BLaER1 (cell line): ENCODE results near the gene CHAT.
A peak's percentile ranks its signal among the peaks of the same experiment; 100 is the strongest.

ENCODE experiments used
- H3K27ac ChIP-seq: shearing (Covaris generic); formaldehyde crosslinking; 2 replicates; pipeline ENCODE4 v1.8.1; 2022
- H3K27me3 ChIP-seq: shearing (Covaris generic); formaldehyde crosslinking; 2 replicates; pipeline ENCODE4 v1.8.1; 2022
- H3K36me3 ChIP-seq: shearing (Covaris generic); formaldehyde crosslinking; 2 replicates; pipeline ENCODE4 v1.8.1; 2022
- H3K4me1 ChIP-seq: shearing (Covaris generic); formaldehyde crosslinking; 2 replicates; pipeline ENCODE4 v1.8.1; 2022
- H3K4me2 ChIP-seq: shearing (Covaris generic); formaldehyde crosslinking; 2 replicates; pipeline ENCODE4 v1.8.1; 2022
- H3K4me3 ChIP-seq: shearing (Covaris generic); formaldehyde crosslinking; 2 replicates; pipeline ENCODE4 v1.8.1; 2022
- H3K9ac ChIP-seq: shearing (Covaris generic); formaldehyde crosslinking; 2 replicates; pipeline ENCODE4 v1.8.1; 2022
- H3K9me3 ChIP-seq: shearing (Covaris generic); formaldehyde crosslinking; 2 replicates; pipeline ENCODE4 v1.8.1; 2022
- H4K20me1 ChIP-seq: shearing (Covaris generic); formaldehyde crosslinking; 2 replicates; pipeline ENCODE4 v1.8.1; 2022
- Cebpa-rat ChIP-seq: shearing (Covaris generic); IDR thresholded peaks from 2 replicates; pipeline ENCODE4 v1.8.1; 2022

The CHAT gene

DNA sequence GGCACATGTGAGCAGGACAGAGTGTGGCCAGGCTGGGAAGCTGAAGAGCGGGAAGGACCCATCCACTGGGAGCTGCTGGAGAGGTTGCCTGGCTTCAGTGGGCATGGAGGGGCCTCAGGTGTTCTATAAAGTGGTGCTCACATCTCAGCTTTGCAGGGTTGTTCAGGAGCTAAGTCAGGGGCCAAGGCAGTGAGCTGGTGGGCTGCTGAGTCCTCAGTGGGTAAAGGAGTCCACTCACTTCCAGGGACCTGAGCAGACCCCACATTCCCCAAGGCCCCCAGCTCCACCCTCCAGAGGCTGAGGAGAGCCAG lies 36.8 kb downstream of the CHAT start:
- Histone ChIP-seq H3K4me3 (no peak overlapping the region), H3K27me3 (no peaks in the 10 kb centered on the region), H3K9me3 (no peaks in the 10 kb centered on the region), H3K4me2 (peak overlapping the region; percentile 87), H3K27ac (peak overlapping the region; percentile 96), H3K4me1 (peaks cover 98% of the 10 kb centered on the region), H3K9ac (peak overlapping the region; percentile 69), H3K36me3 (no peaks in the 10 kb centered on the region), H4K20me1 (no peaks in the 10 kb centered on the region)
- TF ChIP-seq Cebpa-rat, result no peak

DNA sequence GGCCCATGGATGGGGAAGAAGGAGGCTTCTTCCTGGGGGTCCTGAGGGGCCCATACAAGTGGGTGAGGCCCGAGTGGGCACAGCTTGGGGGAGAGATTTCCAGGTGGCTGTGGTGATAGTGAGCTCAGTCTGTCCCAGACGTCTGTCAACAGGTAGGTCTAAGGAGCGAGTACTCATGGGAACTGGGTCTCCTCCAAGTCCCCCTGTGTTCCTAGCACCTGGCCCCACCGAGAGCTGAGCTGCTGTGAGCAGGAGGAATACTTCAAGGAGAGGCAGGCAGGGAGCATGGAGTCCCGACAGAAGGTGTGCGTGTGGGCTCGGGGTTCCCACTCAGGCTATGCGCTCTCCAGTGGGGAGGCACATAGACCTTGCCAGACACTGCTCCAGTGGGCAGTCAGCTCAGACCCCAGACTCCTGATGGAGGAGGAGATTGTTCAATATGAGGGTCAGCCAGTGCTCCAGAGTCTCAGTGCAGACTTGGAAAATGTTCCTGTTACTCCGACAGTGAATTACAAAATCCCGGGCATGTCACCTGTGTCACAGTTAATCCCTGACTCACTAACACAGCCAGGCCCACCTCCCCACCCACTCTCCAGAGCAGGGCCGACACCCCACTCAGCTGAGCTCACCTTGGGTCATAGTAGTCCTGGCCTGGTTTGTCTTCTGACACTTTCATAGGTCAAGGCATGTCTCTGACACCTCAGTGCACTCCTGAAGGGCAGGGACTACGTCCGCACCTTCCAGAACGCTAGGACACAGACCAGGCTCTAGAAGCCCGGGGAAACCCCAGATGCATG lies 37.4 kb downstream of the CHAT start:
- H3K9me3 ChIP-seq, result no peaks in the 10 kb centered on the region
- no peaks in the 10 kb centered on the region for H3K27me3 ChIP-seq
- peak overlapping the region; percentile 87 for H3K4me2 ChIP-seq
- no peaks in the 10 kb centered on the region for H4K20me1 ChIP-seq
- peaks cover 95% of the 10 kb centered on the region for H3K4me1 ChIP-seq
- H3K36me3 ChIP-seq, result no peaks in the 10 kb centered on the region
- no peak for TF ChIP-seq Cebpa-rat
- H3K27ac ChIP-seq, result peak overlapping the region; percentile 96
- peak overlapping the region; percentile 69 for H3K9ac ChIP-seq
- H3K4me3 ChIP-seq, result no peak overlapping the region

DNA sequence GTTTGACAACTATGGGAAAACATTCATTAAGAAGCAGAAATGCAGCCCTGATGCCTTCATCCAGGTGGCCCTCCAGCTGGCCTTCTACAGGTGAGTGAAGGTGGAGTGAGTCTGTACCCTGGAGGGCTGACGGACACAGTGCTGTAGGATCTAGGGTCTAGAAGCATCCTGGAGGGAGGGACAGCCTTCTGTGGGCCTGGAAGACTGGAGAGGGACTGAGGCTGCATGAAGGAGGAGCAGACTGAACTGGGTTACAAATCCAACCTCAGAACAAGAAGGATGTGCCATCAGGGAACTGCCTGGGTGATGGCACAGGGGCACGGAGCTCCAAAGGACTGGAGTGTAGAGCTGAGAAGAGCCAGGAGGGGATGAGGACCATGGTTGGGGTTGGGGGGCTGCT lies 38.1 kb downstream of the CHAT start:
- Histone ChIP-seq H3K9ac (no peak overlapping the region), H3K36me3 (no peaks in the 10 kb centered on the region), H3K27ac (peak overlapping the region; percentile 96), H3K9me3 (peaks cover under 1% of the 10 kb centered on the region; the same call in 1 of the 2 replicates), H3K4me3 (no peak overlapping the region), H3K27me3 (no peaks in the 10 kb centered on the region), H3K4me2 (peak overlapping the region; percentile 87), H4K20me1 (no peaks in the 10 kb centered on the region), H3K4me1 (peaks cover 95% of the 10 kb centered on the region)
- TF ChIP-seq Cebpa-rat, result no peak

DNA sequence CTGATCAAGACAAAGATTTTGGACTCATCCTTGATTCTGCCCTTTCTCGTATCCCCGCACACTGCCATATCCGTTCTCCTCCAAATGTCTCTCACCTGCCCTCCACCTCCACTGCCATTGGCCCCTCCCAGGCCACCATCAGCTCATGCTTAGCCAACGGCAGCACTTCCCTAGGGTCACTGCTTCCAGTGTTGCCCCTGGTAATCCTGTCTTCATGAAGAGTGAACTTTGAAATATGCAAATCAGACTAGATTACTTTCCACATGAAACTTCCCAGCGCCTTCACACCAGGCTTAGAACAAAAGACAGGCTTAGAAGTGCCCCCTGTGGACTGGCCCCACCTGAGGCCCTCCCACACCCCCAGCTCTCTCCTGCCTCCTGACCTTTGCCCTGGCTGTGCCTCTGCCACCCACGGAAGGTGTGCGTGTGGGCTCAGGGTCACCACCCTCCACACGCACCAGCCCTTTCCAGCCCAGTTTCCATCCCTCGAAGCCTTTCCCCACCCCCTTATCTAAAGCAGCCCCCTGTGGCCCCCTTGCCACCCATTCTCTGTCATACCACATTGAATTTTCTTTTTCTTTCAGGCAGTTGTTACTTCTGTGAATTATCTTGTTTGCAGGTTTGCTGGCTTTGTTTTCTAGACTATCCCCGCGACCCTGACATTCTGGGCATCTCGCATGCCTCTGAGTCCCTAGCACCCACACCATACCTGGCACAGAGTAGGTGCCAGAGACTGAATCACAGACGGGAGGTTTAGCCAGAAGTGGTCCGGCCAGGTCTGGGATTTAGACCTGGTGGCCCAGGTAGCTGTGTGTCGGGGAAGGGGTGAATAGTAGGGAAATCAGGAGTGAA lies 38.8 kb downstream of the CHAT start:
- Histone ChIP-seq H3K27ac (peak overlapping the region; percentile 96), H3K27me3 (no peaks in the 10 kb centered on the region), H3K4me2 (peak overlapping the region; percentile 87)

DNA sequence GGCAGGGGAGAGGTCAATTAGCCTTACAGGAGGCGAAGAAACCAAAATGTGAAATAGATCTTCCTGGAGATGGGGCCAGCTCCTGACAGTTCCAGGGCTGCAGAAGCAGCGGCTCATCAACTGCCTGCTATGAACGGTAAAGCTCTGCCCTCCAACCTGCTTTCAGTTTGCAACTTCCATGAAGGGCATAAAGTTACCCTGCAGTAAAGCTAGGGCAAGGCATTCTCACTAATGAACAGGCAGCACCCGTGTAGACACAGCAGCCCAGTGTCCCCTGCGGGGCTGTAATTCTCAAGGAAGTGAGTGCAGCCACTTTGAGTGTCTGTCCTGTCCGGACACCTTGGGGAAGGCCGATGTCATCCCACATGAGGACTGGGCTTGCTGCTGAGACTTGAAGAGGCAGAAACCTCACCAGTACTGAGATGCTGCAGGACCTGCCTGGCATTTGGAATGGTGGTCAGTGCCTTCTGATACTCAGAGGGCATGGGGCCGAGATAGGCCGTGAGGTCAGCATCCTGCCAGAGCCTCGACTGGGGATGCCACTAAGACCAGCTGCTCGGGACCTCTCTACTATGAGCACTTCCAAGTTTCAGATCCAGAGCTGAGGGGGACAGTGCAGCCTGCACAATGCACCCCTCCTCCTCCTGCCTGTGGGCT lies 39.6 kb downstream of the CHAT start:
- Histone ChIP-seq H3K9ac (no peak overlapping the region), H3K4me1 (peaks cover 85% of the 10 kb centered on the region), H3K36me3 (no peaks in the 10 kb centered on the region), H3K4me2 (peak overlapping the region; percentile 18; the same call in 1 of the 2 replicates), H3K4me3 (no peak overlapping the region), H3K27me3 (no peaks in the 10 kb centered on the region), H4K20me1 (no peaks in the 10 kb centered on the region), H3K9me3 (peaks cover 16% of the 10 kb centered on the region), H3K27ac (peak overlapping the region; percentile 96; the same call in 1 of the 2 replicates)
- no peak for TF ChIP-seq Cebpa-rat

More for the DNA sequence above, 38.8 kb downstream of the CHAT start:
- Histone ChIP-seq H3K36me3 (no peaks in the 10 kb centered on the region), H3K4me1 (peaks cover 93% of the 10 kb centered on the region), H3K9ac (no peak overlapping the region), H3K9me3 (peaks cover 8% of the 10 kb centered on the region; the same call in 1 of the 2 replicates), H4K20me1 (no peaks in the 10 kb centered on the region), H3K4me3 (no peak overlapping the region)
- TF ChIP-seq Cebpa-rat, result no peak

DNA sequence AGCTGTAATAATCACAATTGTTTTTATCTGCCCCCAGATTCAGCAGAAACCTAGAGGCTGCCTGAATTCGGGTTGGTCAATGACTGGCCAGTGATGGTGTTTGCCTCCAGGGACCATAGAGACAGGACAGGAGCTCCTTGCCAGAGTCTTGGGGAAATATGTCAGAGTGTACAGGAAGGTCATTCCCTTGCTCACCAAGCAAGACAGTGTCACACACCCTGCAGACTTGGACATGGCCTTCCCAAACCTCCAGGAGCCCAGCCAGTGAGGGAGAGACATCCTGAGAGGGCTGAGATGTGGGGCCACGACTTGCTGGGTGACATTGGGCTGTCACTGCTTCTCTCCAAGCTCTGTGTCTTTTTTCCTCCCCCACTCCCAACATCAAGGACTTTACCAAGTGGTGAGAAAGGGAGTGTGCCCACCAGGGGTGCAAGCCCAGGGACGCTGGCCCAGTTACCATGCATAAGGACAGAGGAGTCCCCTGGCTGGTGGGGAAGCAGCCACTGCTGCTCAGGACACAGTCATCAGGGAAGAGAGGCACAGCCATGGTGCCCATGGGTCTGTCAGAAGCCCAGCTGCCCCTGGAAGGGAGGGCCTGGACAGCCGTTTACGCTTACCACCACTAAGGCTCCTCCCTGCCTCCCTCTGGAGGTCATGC lies 40.3 kb downstream of the CHAT start:
- no peak for TF ChIP-seq Cebpa-rat
- Histone ChIP-seq H4K20me1 (no peaks in the 10 kb centered on the region), H3K36me3 (no peaks in the 10 kb centered on the region), H3K4me2 (no peak overlapping the region), H3K9ac (no peak overlapping the region), H3K27me3 (no peaks in the 10 kb centered on the region), H3K27ac (peak overlapping the region; percentile 96; the same call in 1 of the 2 replicates), H3K9me3 (peaks cover 23% of the 10 kb centered on the region), H3K4me3 (no peak overlapping the region), H3K4me1 (peaks cover 78% of the 10 kb centered on the region)

DNA sequence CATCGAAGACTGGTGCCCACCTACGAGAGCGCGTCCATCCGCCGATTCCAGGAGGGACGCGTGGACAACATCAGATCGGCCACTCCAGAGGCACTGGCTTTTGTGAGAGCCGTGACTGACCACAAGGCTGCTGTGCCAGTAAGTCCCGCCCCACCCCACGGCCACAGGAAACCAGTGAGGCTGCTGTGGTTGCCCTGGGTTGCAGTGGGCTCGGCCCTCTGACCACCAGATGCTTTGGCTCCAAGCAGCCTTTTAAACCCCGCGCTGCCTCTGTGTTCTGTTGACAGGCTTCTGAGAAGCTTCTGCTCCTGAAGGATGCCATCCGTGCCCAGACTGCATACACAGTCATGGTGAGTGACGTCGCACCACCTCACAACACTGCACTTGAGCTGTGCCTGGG lies 41.3 kb downstream of the CHAT start:
- no peak for TF ChIP-seq Cebpa-rat
- Histone ChIP-seq H3K4me3 (no peak overlapping the region), H3K36me3 (no peaks in the 10 kb centered on the region), H3K4me1 (peaks cover 68% of the 10 kb centered on the region), H3K4me2 (no peak overlapping the region), H4K20me1 (no peaks in the 10 kb centered on the region), H3K27me3 (no peaks in the 10 kb centered on the region), H3K27ac (0 out of 2 replicates have a peak overlapping the region, but pooled peaks have one; percentile 11), H3K9ac (no peak overlapping the region), H3K9me3 (peaks cover 31% of the 10 kb centered on the region)

DNA sequence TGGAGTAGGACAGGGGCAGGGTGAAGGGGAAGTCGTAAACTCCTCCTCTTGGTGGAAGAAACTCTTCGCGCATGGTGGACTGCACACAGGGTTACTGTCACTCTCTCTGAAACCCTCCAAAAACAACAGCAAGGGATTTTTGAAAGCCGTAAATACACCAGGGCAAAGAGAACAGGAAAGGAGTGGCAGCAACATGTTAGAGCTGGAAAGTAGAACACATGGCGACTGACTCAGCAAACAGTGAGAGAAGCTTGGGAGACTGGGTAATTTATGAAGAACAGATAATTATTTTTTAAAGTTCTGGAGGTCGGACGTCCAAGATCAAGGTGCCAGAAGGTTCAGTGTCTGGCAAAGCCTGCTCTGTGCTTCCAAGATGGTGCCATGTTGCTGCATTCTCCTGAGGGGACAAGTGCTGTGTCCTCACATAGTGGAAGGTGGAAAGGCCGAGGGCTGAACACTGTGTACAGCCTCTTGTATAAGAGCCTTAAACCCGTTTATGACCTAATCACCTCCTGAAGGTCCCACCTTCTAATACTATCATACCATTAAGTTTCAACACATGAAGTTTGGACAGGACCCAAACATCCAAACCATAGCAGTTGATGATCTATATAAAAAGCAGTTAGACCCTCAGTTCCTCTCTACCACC lies 43.1 kb downstream of the CHAT start:
- H3K27ac ChIP-seq, result peak overlapping the region; percentile 5; the same call in 1 of the 2 replicates
- H4K20me1 ChIP-seq, result no peaks in the 10 kb centered on the region
- H3K36me3 ChIP-seq, result no peaks in the 10 kb centered on the region
- no peak for TF ChIP-seq Cebpa-rat
- H3K9ac ChIP-seq, result no peak overlapping the region
- H3K9me3 ChIP-seq, result peaks cover 32% of the 10 kb centered on the region
- peak overlapping the region; percentile 49 for H3K4me2 ChIP-seq
- H3K4me3 ChIP-seq, result no peak overlapping the region
- H3K4me1 ChIP-seq, result peaks cover 50% of the 10 kb centered on the region
- no peaks in the 10 kb centered on the region for H3K27me3 ChIP-seq

DNA sequence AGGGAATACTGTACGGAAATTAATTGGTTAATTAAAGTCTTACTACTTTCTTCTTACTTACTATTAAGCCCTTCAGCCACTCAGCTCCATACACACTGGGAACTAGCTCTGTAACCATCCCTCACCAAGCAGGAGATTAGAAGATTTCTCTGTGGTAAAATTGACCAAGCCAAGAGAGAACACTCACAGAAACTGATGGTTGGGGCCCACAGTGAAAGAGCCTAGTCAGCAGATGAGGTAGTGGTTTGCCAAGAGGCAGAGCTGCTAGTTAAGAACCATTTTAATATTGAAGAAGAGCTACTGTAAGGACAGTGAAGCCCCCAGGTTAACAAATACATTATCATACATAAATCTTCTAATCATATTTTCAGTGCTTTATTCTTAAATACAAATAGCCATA lies 43.8 kb downstream of the CHAT start:
- no peaks in the 10 kb centered on the region for H3K27me3 ChIP-seq
- H3K36me3 ChIP-seq, result no peaks in the 10 kb centered on the region
- no peaks in the 10 kb centered on the region for H4K20me1 ChIP-seq
- peaks cover 32% of the 10 kb centered on the region for H3K9me3 ChIP-seq
- no peak for TF ChIP-seq Cebpa-rat
- no peak overlapping the region for H3K4me3 ChIP-seq
- no peak overlapping the region for H3K4me2 ChIP-seq
- no peak overlapping the region for H3K9ac ChIP-seq
- H3K4me1 ChIP-seq, result peaks cover 43% of the 10 kb centered on the region
- H3K27ac ChIP-seq, result no peak overlapping the region
